HEK293 (cell line): ENCODE data around the gene UGT2B17.

Experiments used
- CTCF ChIP-seq: fragments of 450-650 bp; formaldehyde crosslinking; IDR thresholded peaks from 2 replicates; pipeline ENCODE4 v1.5.1; 2016; ENCODE audit warnings: missing biosample characterization, missing genetic modification characterization
- GLI2 ChIP-seq: fragments of 450-650 bp; formaldehyde crosslinking; IDR thresholded peaks from 2 replicates; pipeline ENCODE4; 2017; ENCODE audit warnings: missing biosample characterization, missing genetic modification characterization, low read depth, borderline replicate concordance
- HOXC10 ChIP-seq: sonication (generic); formaldehyde crosslinking; IDR thresholded peaks from 2 replicates; pipeline ENCODE4 v1.8.1; 2023; ENCODE audit warnings: mild to moderate bottlenecking, missing genetic modification reagents
- MYNN ChIP-seq: fragments of 450-650 bp; formaldehyde crosslinking; IDR thresholded peaks from 2 replicates; pipeline ENCODE4 v1.5.1; 2016; ENCODE audit warnings: missing biosample characterization, missing genetic modification characterization, borderline replicate concordance
- SETDB1 ChIP-seq: IDR thresholded peaks from one replicate; pipeline ENCODE4 v1.6.1; 2017; ENCODE audit warnings: mild to moderate bottlenecking, low read length, moderate library complexity, mixed read lengths; ENCODE audit not compliant: insufficient read length
- TSHZ1 ChIP-seq: fragments of 450-650 bp; formaldehyde crosslinking; IDR thresholded peaks from 2 replicates; pipeline ENCODE4 v1.5.1; 2016; ENCODE audit warnings: missing biosample characterization, missing genetic modification characterization, borderline replicate concordance
- YY1 ChIP-seq: fragments of 450-650 bp; formaldehyde crosslinking; IDR thresholded peaks from 2 replicates; pipeline ENCODE4 v1.5.1; 2018; ENCODE audit warnings: missing biosample characterization, missing genetic modification characterization
- ZBTB17 ChIP-seq: fragments of 450-650 bp; formaldehyde crosslinking; IDR thresholded peaks from 2 replicates; pipeline ENCODE4 v1.5.1; 2016; ENCODE audit warnings: missing biosample characterization, missing genetic modification characterization
- ZBTB49 ChIP-seq: fragments of 450-650 bp; formaldehyde crosslinking; IDR thresholded peaks from 2 replicates; pipeline ENCODE4 v1.5.1; 2016; ENCODE audit warnings: missing biosample characterization, missing genetic modification characterization, low read depth
- ZNF121 ChIP-seq: fragments of 450-650 bp; formaldehyde crosslinking; IDR thresholded peaks from 2 replicates; pipeline ENCODE4 v1.5.1; 2016; ENCODE audit warnings: missing biosample characterization, missing genetic modification characterization
- ZNF24 ChIP-seq: fragments of 450-650 bp; formaldehyde crosslinking; IDR thresholded peaks from 2 replicates; pipeline ENCODE4 v1.5.1; 2016; ENCODE audit warnings: missing biosample characterization, missing genetic modification characterization

GRCh38 chr4:68606240-68606639 is 30.1 kb upstream of the UGT2B17 start:
- TF ChIP-seq SETDB1: no peak
- no peak for TF ChIP-seq CTCF (tag by site-specific recombination)
- no peak for TF ChIP-seq MYNN
- no peak for TF ChIP-seq YY1
- TF ChIP-seq ZNF24 (tag by site-specific recombination): no peak
- TF ChIP-seq TSHZ1: no peak
- no peak for TF ChIP-seq GLI2 (tag by site-specific recombination)
- TF ChIP-seq HOXC10: no peak
- TF ChIP-seq ZBTB49 (tag by site-specific recombination): no peak
- TF ChIP-seq ZBTB17 (tag by site-specific recombination): no peak
- no peak for TF ChIP-seq ZNF121 (tag by site-specific recombination)
